Astrocyte (in vitro differentiated cells and primary cell): ENCODE data around the gene LAMP1. TPM values are rescaled to one million over a fixed set of nuclear protein-coding genes. Genes with fewer than 3 reads are reported as not detected.

ENCODE experiments used
- DNase-seq: peaks from one replicate; pipeline ENCODE4 v3.0.0-alpha.2; 2010; ENCODE audit warnings: low read depth
- FAIRE-seq: peaks from 2 replicates; lab custom pipeline; 2011; peaks lifted over from hg19 to GRCh38; lab: Jason Lieb, UNC
- H2AFZ ChIP-seq: 2 replicates; pipeline ENCODE4 v1.6.0; 2012; ENCODE audit warnings: low read depth, low read length, inconsistent platforms
- H3K27ac ChIP-seq: 2 replicates; pipeline ENCODE4 v1.5.1; 2011; ENCODE audit warnings: low read depth, low read length, inconsistent platforms
- H3K27me3 ChIP-seq: 2 replicates; pipeline ENCODE4 v1.6.0; 2011; ENCODE audit warnings: low read length, inconsistent platforms; ENCODE audit not compliant: insufficient read depth
- H3K36me3 ChIP-seq: 2 replicates; pipeline ENCODE4 v1.5.1; 2011; ENCODE audit warnings: low read length, inconsistent platforms; ENCODE audit not compliant: insufficient read depth
- H3K4me1 ChIP-seq: 2 replicates; pipeline ENCODE4 v1.5.1; 2011; ENCODE audit warnings: low read length, inconsistent platforms; ENCODE audit not compliant: insufficient read depth
- H3K4me2 ChIP-seq: 2 replicates; pipeline ENCODE4 v1.6.0; 2012; ENCODE audit warnings: low read length, inconsistent platforms
- H3K4me3 ChIP-seq: 2 replicates; pipeline ENCODE4 v1.5.1; 2011; ENCODE audit warnings: low read depth, mild to moderate bottlenecking, low read length, inconsistent platforms; ENCODE audit not compliant: insufficient read depth
- H3K79me2 ChIP-seq: 2 replicates; pipeline ENCODE4 v1.6.0; 2012; ENCODE audit warnings: mild to moderate bottlenecking, low read length, inconsistent platforms; ENCODE audit not compliant: insufficient read depth
- H3K9ac ChIP-seq: 2 replicates; pipeline ENCODE4 v1.6.0; 2012; ENCODE audit warnings: mild to moderate bottlenecking, low read length, inconsistent platforms
- H3K9me3 ChIP-seq: 2 replicates; pipeline ENCODE4 v1.5.1; 2012; ENCODE audit warnings: low read depth, mild to moderate bottlenecking, low read length, inconsistent platforms; ENCODE audit not compliant: insufficient read depth
- H4K20me1 ChIP-seq: 2 replicates; pipeline ENCODE4 v1.6.0; 2012; ENCODE audit warnings: low read length, inconsistent platforms; ENCODE audit not compliant: insufficient read depth
- H3K27ac Mint-ChIP-seq: one replicate; pipeline ENCODE4 v1.8.0; 2021; ENCODE audit warnings: mild to moderate bottlenecking, mixed read lengths; ENCODE audit not compliant: unreplicated experiment
- H3K27me3 Mint-ChIP-seq: one replicate; pipeline ENCODE4 v1.8.0; 2021; ENCODE audit warnings: low read depth, mixed read lengths; ENCODE audit not compliant: unreplicated experiment
- H3K36me3 Mint-ChIP-seq: one replicate; pipeline ENCODE4 v1.8.0; 2021; ENCODE audit warnings: low read depth, mixed read lengths; ENCODE audit not compliant: unreplicated experiment
- H3K4me1 Mint-ChIP-seq: one replicate; pipeline ENCODE4 v1.8.0; 2021; ENCODE audit warnings: low read depth, mixed read lengths; ENCODE audit not compliant: unreplicated experiment
- H3K4me3 Mint-ChIP-seq: one replicate; pipeline ENCODE4 v1.8.0; 2021; ENCODE audit warnings: mild to moderate bottlenecking, moderate library complexity, mixed read lengths; ENCODE audit not compliant: unreplicated experiment
- H3K9me3 Mint-ChIP-seq: one replicate; pipeline ENCODE4 v1.8.0; 2021; ENCODE audit warnings: mild to moderate bottlenecking, mixed read lengths; ENCODE audit not compliant: unreplicated experiment
- EZH2 ChIP-seq: IDR thresholded peaks from 2 replicates; pipeline ENCODE4 v1.6.1; 2012; ENCODE audit warnings: mild to moderate bottlenecking, low read length, inconsistent platforms; ENCODE audit not compliant: insufficient read depth
- total RNA-seq: library from RNA; stranded (reverse); gene quantifications from 2 replicates; pipeline ENCODE4 v1.2.1, GENCODE V29; 2021
- TF ChIP-seq, protein P1 (sequence below): IDR thresholded peaks from 2 replicates; pipeline ENCODE4 v1.5.1; 2011; ENCODE audit warnings: low read depth, mild to moderate bottlenecking, inconsistent platforms, low read length, moderate library complexity; ENCODE audit not compliant: insufficient read depth

The LAMP1 gene
- total RNA-seq, 1 donor from 2014 or later, result 313 TPM

DNA sequence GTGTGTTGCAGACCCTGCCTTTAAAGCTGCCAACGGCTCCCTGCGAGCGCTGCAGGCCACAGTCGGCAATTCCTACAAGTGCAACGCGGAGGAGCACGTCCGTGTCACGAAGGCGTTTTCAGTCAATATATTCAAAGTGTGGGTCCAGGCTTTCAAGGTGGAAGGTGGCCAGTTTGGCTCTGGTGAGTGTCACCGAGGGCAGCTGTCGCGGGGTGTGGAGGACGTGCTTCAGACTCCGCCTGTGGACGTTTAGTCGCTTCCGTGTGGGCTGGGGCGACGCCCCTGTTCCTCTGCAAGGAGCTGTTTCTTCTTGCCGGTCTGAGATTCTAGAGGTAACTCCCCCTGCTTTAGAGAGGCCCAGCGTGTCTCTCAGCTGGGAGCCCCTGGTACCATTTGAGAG is 24.5 kb downstream of the LAMP1 start:
- Histone ChIP-seq H3K27me3 (no peaks in the 10 kb centered on the region), H3K79me2 (peaks cover 19% of the 10 kb centered on the region), H3K36me3 (peaks cover 28% of the 10 kb centered on the region), H3K27ac (no peak overlapping the region), H3K9me3 (no peaks in the 10 kb centered on the region), H4K20me1 (peaks cover 53% of the 10 kb centered on the region), H3K4me2 (no peak overlapping the region), H3K4me3 (no peak overlapping the region), H2AFZ (no peak overlapping the region), H3K4me1 (no peaks in the 10 kb centered on the region), H3K9ac (no peak overlapping the region)
- FAIRE-seq (no peak), DNase-seq (no peak)
- Mint-ChIP-seq H3K27me3 (no peaks in the 10 kb centered on the region), H3K36me3 (peaks cover 30% of the 10 kb centered on the region), H3K4me3 (no peak overlapping the region), H3K27ac (no peak overlapping the region), H3K9me3 (no peaks in the 10 kb centered on the region), H3K4me1 (peaks cover 4% of the 10 kb centered on the region)
- TF ChIP-seq EZH2, result no peak
- TF ChIP-seq, protein P1, sequence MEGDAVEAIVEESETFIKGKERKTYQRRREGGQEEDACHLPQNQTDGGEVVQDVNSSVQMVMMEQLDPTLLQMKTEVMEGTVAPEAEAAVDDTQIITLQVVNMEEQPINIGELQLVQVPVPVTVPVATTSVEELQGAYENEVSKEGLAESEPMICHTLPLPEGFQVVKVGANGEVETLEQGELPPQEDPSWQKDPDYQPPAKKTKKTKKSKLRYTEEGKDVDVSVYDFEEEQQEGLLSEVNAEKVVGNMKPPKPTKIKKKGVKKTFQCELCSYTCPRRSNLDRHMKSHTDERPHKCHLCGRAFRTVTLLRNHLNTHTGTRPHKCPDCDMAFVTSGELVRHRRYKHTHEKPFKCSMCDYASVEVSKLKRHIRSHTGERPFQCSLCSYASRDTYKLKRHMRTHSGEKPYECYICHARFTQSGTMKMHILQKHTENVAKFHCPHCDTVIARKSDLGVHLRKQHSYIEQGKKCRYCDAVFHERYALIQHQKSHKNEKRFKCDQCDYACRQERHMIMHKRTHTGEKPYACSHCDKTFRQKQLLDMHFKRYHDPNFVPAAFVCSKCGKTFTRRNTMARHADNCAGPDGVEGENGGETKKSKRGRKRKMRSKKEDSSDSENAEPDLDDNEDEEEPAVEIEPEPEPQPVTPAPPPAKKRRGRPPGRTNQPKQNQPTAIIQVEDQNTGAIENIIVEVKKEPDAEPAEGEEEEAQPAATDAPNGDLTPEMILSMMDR, result no peak

DNA sequence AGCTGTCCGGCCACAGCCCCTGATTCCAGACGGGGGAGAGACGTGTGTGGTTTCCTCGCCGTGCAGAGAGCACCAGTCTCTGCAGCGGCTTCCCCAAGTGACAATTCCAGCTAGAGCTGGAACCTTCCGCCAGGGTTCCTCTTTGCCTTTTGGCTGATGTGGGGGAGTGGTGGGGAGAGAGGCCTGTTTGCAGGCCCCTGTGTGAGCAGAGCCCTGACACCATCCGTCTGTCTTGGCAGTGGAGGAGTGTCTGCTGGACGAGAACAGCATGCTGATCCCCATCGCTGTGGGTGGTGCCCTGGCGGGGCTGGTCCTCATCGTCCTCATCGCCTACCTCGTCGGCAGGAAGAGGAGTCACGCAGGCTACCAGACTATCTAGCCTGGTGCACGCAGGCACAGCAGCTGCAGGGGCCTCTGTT is 25.0 kb downstream of the LAMP1 start:
- DNase-seq (no peak), FAIRE-seq (no peak)
- peaks cover 48% of the 10 kb centered on the region for H4K20me1 ChIP-seq
- H2AFZ ChIP-seq, result no peak overlapping the region
- no peaks in the 10 kb centered on the region for H3K27me3 ChIP-seq
- no peak for TF ChIP-seq EZH2
- peaks cover 24% of the 10 kb centered on the region for H3K36me3 ChIP-seq
- H3K4me1 Mint-ChIP-seq, result peaks cover 4% of the 10 kb centered on the region
- peaks cover 30% of the 10 kb centered on the region for H3K36me3 Mint-ChIP-seq
- H3K9me3 Mint-ChIP-seq, result no peaks in the 10 kb centered on the region
- H3K9ac ChIP-seq, result no peak overlapping the region
- H3K4me1 ChIP-seq, result no peaks in the 10 kb centered on the region
- H3K27ac ChIP-seq, result no peak overlapping the region
- H3K79me2 ChIP-seq, result peaks cover 19% of the 10 kb centered on the region
- no peaks in the 10 kb centered on the region for H3K27me3 Mint-ChIP-seq
- H3K4me3 ChIP-seq, result no peak overlapping the region
- H3K27ac Mint-ChIP-seq, result no peak overlapping the region
- no peak overlapping the region for H3K4me3 Mint-ChIP-seq
- no peak overlapping the region for H3K4me2 ChIP-seq
- H3K9me3 ChIP-seq, result no peaks in the 10 kb centered on the region

DNA sequence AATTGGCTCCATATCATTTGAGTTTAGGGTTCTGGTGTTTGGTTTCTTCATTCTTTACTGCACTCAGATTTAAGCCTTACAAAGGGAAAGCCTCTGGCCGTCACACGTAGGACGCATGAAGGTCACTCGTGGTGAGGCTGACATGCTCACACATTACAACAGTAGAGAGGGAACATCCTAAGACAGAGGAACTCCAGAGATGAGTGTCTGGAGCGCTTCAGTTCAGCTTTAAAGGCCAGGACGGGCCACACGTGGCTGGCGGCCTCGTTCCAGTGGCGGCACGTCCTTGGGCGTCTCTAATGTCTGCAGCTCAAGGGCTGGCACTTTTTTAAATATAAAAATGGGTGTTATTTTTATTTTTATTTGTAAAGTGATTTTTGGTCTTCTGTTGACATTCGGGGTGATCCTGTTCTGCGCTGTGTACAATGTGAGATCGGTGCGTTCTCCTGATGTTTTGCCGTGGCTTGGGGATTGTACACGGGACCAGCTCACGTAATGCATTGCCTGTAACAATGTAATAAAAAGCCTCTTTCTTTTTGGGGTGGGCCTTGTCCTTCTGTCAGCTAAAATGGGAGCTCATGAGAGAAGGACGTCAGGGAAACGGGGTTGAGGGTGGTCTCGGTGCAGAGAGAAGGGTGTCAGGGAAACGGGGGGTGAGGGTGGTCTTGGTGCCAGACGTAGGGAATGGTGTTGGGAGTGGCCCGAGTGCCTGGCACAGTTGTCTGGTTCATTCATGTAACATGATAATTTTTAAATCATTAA is 26.0 kb downstream of the LAMP1 start:
- H2AFZ ChIP-seq, result no peak overlapping the region
- H3K36me3 ChIP-seq, result peaks cover 23% of the 10 kb centered on the region
- TF ChIP-seq, protein P1, result no peak
- no peak for TF ChIP-seq EZH2
- H3K9ac ChIP-seq, result no peak overlapping the region
- H3K36me3 Mint-ChIP-seq, result peaks cover 30% of the 10 kb centered on the region
- peaks cover 15% of the 10 kb centered on the region for H3K79me2 ChIP-seq
- H3K4me1 Mint-ChIP-seq, result peaks cover 4% of the 10 kb centered on the region
- no peak overlapping the region for H3K27ac Mint-ChIP-seq
- H3K4me1 ChIP-seq, result no peaks in the 10 kb centered on the region
- H3K27ac ChIP-seq, result no peak overlapping the region
- H3K27me3 Mint-ChIP-seq, result peaks cover 1% of the 10 kb centered on the region
- peaks cover 38% of the 10 kb centered on the region for H4K20me1 ChIP-seq
- H3K9me3 Mint-ChIP-seq, result no peaks in the 10 kb centered on the region
- no peak for FAIRE-seq
- H3K27me3 ChIP-seq, result no peaks in the 10 kb centered on the region
- H3K9me3 ChIP-seq, result no peaks in the 10 kb centered on the region
- no peak for DNase-seq
- H3K4me2 ChIP-seq, result no peak overlapping the region
- no peak overlapping the region for H3K4me3 ChIP-seq
- H3K4me3 Mint-ChIP-seq, result no peak overlapping the region
